ENCODE measurements around the gene APC2. TPM values are rescaled to one million over a fixed set of nuclear protein-coding genes. Genes with fewer than 3 reads are reported as not detected.

Gene APC2
- total RNA-seq, 4 donors from 2014 or later = 0.12 to 0.19 TPM; not detected in 2

DNA sequence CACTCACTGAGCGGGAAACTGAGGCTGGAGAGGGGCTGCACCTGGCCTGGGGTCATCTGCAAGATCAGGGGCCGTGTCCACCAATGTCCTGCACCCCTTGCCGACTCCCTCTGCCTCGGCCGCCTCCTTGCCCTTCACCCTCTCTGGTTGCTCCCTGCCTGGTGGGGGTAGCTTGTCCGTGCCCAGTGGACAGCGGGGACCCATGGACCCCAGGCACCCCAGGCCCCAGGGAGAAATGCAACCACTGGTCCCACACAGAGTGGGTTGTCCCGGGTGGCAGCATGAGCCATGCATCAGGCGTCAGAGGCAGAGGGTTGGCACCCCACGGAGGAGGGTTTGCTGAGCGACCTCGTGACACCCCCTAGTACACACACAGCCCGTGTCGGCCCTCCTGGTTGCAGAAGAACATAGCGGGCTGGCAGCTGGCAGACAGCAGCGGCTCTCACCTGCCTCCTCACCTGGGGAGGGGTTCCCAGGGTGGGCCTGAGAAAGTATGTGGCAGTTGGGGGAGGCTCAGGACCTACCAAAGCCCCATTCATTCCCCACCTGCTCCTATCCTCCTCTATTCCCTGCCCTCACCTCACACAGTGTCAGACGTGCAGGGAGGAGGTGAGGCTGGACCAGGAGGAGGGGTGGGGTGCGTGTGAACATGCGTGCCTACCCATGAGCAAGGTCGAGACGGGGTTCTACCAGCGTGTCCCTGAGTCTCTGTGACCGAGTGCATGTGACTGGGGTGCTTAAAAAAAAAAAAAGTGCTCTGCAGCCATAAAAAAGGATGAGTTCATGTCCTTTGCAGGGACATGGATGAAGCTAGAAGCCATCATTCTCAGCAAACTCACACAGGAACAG lies 54.2 kb downstream of the APC2 start:
- ATAC-seq (ENCODE audit: low FRiP score) (no peak), DNase-seq (ENCODE audit: low spot score) (no peak)
- TF ChIP-seq CTCF (IDR thresholded peaks at IDR 0.05) = no peak

DNA sequence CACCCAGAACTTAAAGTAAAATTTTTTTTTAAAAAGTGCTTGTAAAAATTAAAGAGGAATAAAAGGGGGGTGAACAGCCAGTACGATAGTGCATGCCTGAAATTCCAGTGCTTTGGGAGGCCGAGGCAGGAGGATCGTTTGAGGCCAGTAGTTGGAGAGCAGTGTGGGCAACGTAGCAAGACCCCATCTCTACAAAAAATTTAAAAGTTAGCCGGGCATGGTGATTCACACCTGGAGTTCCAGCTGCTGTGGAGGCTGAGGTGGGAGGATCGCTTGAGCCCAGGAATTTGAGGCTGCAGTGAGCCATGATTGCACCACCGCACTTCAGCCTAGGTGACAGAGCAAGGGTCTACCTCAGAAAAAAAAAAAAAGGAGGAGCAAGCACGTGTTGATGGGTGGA lies 55.1 kb downstream of the APC2 start:
- ATAC-seq (ENCODE audit: low FRiP score) (no peak), DNase-seq (ENCODE audit: low spot score) (no peak)
- TF ChIP-seq CTCF (IDR thresholded peaks at IDR 0.05) = no peak

- no peak for DNase-seq (ENCODE audit: low spot score)
- TF ChIP-seq CTCF (IDR thresholded peaks at IDR 0.05) = no peak
- no peak for ATAC-seq (ENCODE audit: low FRiP score)
Measured at GRCh38 chr19:1505991-1506881, 56.3 kb downstream of the APC2 start.

DNA sequence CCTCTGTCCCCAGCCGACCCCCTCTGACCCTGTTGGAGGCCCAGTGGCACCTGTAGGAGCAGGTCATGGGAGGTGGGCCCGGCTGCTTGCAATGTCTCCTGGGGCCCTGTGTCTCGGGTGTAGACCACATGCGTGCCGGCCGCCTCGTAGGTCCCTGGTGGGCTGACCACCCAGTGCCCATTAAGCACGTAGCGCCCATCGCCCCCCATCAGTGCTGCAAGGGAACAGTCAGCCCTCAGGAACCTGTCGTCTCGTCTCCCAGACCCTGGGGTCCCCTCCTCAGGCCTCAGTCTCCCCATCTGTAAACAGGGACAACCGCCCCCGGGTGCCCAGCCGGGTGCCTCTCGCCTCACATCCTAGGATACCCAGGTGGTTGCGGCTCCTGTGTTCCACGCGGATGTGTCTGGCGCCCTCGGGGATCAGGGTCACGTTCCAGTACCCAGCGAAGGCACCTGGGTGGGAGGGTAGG lies 57.3 kb downstream of the APC2 start:
- ATAC-seq (ENCODE audit: low FRiP score) (no peak), DNase-seq (ENCODE audit: low spot score) (no peak)
- TF ChIP-seq CTCF (IDR thresholded peaks at IDR 0.05) = no peak

- TF ChIP-seq CTCF (IDR thresholded peaks at IDR 0.05) = no peak
- DNase-seq (ENCODE audit: low spot score) = peak; percentile 76
- peak; percentile 89 for ATAC-seq (ENCODE audit: low FRiP score)
Measured at GRCh38 chr19:1507763-1508506, 58.0 kb downstream of the APC2 start.

- ATAC-seq (ENCODE audit: low FRiP score) (no peak), DNase-seq (ENCODE audit: low spot score) (no peak)
- TF ChIP-seq CTCF (IDR thresholded peaks at IDR 0.05) = no peak
Measured at GRCh38 chr19:1508507-1508856, 58.6 kb downstream of the APC2 start.

Data from omental fat pad (tissue), 4 donors.